ENCODE measurements around the gene WSB2.

Gene WSB2

DNA sequence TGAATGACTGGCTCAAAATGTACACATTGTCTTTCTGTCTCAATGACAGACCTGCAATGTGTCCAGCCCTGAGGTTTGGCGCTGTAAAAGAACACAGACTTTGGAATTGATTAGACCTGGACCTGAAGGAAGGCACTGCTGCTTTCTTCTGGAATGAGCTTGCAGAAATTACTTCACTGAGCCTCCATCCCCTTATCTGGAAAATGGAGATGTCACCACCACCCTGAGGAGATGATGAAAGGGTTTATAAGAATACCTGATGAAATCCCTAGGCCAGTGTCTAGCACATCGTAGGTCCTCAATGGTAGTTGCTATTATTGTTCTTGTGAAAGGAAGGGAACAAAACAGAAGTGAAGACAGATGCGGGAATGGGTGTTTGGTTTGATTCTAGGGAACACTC, 9.7 kb upstream of the WSB2 start:
- Histone ChIP-seq H3K27me3 (ENCODE audit: control insufficient read depth in 3 of 3, insufficient read depth in 3 of 3, low read depth in 1 of 3, low read length in 3 of 3) (no peaks in the 10 kb centered on the region), H3K27ac (replicated peaks; ENCODE audit: low read length) (no peak overlapping the region), H3K14ac (ENCODE audit: low read length) (no peak overlapping the region), H4K8ac (ENCODE audit: low read depth, low read length) (no peak overlapping the region), H2AK5ac (ENCODE audit: low read depth, low read length) (no peak overlapping the region), H2BK120ac (ENCODE audit: low read depth, low read length) (no peak overlapping the region), H3K36me3 (replicated peaks in 1 of 2; ENCODE audit: control insufficient read depth in 2 of 2, insufficient read depth in 2 of 2, low read length in 2 of 2) (peaks cover 7 to 52% of the 10 kb centered on the region in 2 donors), H2BK5ac (ENCODE audit: low read length) (no peak overlapping the region), H2BK15ac (ENCODE audit: low read length) (no peak overlapping the region), H3K4ac (ENCODE audit: low read length) (no peak overlapping the region), H2BK12ac (ENCODE audit: low read length) (no peak overlapping the region), H3K9ac (ENCODE audit: low read depth, low read length, poor library complexity) (no peak overlapping the region), H2AFZ (ENCODE audit: low read length) (no peak overlapping the region), H3K18ac (ENCODE audit: low read length) (no peak overlapping the region), H3K4me1 (ENCODE audit: control insufficient read depth in 2 of 2, insufficient read depth in 1 of 2, low read depth in 1 of 2, low read length in 2 of 2) (no peaks in the 10 kb centered on the region), H3K4me2 (ENCODE audit: insufficient read depth, low read length, poor library complexity, severe bottlenecking) (no peak overlapping the region), H3K9me3 (replicated peaks in 1 of 2; ENCODE audit: control insufficient read depth in 2 of 2, insufficient read depth in 1 of 2, low read depth in 1 of 2, low read length in 2 of 2) (no peaks in the 10 kb centered on the region), H3K23ac (ENCODE audit: low read depth, low read length, poor library complexity) (no peak overlapping the region), H3K4me3 (ENCODE audit: low read length in 2 of 2) (no peak overlapping the region), H4K91ac (ENCODE audit: low read depth, low read length, poor library complexity) (no peak overlapping the region), H3K79me1 (ENCODE audit: low read depth, low read length) (no peaks in the 10 kb centered on the region)
- WGBS, 2 donors (ENCODE audit: extremely low coverage in 2 of 2, insufficient read length in 2 of 2, insufficient replicate concordance in 1 of 2) = no CpG with 5 or more reads among the region's 3 CpGs
- no peak for DNase-seq (ENCODE audit: low spot score)

DNA sequence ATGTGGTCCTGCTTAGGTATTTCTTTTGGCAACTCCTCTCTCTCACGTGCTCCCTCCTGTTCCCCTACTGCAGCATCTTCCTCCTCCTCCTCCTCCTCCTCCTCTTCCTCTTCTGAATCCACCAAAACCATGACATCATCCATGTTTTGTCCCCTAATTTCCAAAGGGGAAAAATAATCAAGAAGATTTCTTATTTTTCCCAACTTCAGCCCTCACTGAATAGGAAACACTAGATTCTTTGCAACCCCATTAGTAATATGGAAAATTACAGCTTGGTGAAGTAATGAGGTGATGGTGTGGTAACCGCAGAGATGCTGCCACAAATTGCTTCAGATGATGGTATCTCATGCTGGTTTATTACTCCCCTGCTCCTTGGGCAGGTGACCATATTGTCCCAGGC, 7.5 kb upstream of the WSB2 start:
- Histone ChIP-seq H2AFZ (ENCODE audit: low read length) (no peak overlapping the region), H2BK15ac (ENCODE audit: low read length) (no peak overlapping the region), H3K27me3 (ENCODE audit: control insufficient read depth in 3 of 3, insufficient read depth in 3 of 3, low read depth in 1 of 3, low read length in 3 of 3) (no peaks in the 10 kb centered on the region), H3K27ac (replicated peaks; ENCODE audit: low read length) (no peak overlapping the region), H3K14ac (ENCODE audit: low read length) (no peak overlapping the region), H4K91ac (ENCODE audit: low read depth, low read length, poor library complexity) (no peak overlapping the region), H2BK120ac (ENCODE audit: low read depth, low read length) (no peak overlapping the region), H3K79me1 (ENCODE audit: low read depth, low read length) (no peaks in the 10 kb centered on the region), H2AK5ac (ENCODE audit: low read depth, low read length) (no peak overlapping the region), H4K8ac (ENCODE audit: low read depth, low read length) (no peak overlapping the region), H3K4ac (ENCODE audit: low read length) (no peak overlapping the region), H3K23ac (ENCODE audit: low read depth, low read length, poor library complexity) (no peak overlapping the region), H3K4me2 (ENCODE audit: insufficient read depth, low read length, poor library complexity, severe bottlenecking) (no peak overlapping the region), H3K4me1 (ENCODE audit: control insufficient read depth in 2 of 2, insufficient read depth in 1 of 2, low read depth in 1 of 2, low read length in 2 of 2) (no peaks in the 10 kb centered on the region), H3K18ac (ENCODE audit: low read length) (no peak overlapping the region), H3K36me3 (replicated peaks in 1 of 2; ENCODE audit: control insufficient read depth in 2 of 2, insufficient read depth in 2 of 2, low read length in 2 of 2) (peaks cover 3 to 61% of the 10 kb centered on the region in 2 donors), H3K9me3 (replicated peaks in 1 of 2; ENCODE audit: control insufficient read depth in 2 of 2, insufficient read depth in 1 of 2, low read depth in 1 of 2, low read length in 2 of 2) (peaks cover 0 to 4% of the 10 kb centered on the region in 2 donors), H3K4me3 (ENCODE audit: low read length in 2 of 2) (no peak overlapping the region), H2BK12ac (ENCODE audit: low read length) (no peak overlapping the region), H3K9ac (ENCODE audit: low read depth, low read length, poor library complexity) (no peak overlapping the region), H2BK5ac (ENCODE audit: low read length) (no peak overlapping the region)
- WGBS, 2 donors (ENCODE audit: extremely low coverage in 2 of 2, insufficient read length in 2 of 2, insufficient replicate concordance in 1 of 2) = no CpG with 5 or more reads among the region's 2 CpGs
- no peak for DNase-seq (ENCODE audit: low spot score)

DNA sequence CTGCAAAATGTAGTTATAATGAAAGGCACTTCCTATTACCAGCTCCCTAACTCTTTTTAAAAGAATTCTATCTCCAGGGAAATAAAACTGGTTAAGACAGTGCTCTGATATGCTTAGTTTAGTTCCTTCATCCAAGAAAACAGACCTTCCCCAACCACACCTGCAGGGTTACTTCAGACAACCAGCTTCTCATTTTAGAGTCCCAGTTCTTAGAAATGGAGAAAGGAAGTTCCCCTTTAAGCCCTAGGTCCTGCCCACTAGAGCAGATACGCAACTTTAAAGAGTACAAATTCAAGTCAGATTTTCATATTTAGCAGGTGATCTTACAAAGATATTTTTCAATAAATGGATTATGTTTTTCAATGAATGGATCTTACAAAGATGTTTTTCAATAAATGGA, 4.4 kb upstream of the WSB2 start:
- WGBS, 2 donors (ENCODE audit: extremely low coverage in 2 of 2, insufficient read length in 2 of 2, insufficient replicate concordance in 1 of 2) = no CpG with 5 or more reads among the region's 1 CpG

DNA sequence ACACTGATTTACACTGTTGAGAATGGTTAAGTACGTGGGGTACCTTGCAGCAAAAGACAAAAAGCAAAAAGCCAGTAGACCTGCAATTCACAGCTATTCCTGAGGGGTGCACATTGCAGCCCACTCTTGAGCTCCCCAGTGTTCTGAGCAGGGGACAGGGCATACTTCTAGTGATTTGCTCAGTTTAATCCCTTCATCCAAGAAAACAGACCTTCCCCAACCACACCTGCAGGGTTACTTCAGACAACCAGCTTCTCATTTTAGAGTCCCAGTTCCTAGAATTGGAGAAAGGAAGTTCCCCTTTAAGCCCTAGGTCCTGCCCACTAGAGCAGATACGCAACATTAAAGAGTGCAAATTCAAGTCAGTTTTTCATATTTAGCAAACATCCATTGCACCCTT, 3.6 kb upstream of the WSB2 start:
- H4K91ac ChIP-seq (ENCODE audit: low read depth, low read length, poor library complexity) = no peak overlapping the region
- H2BK15ac ChIP-seq (ENCODE audit: low read length) = no peak overlapping the region
- no peak overlapping the region for H3K23ac ChIP-seq (ENCODE audit: low read depth, low read length, poor library complexity)
- H3K14ac ChIP-seq (ENCODE audit: low read length) = no peak overlapping the region
- H3K18ac ChIP-seq (ENCODE audit: low read length) = no peak overlapping the region
- H3K9me3 ChIP-seq (replicated peaks in 1 of 2; ENCODE audit: control insufficient read depth in 2 of 2, insufficient read depth in 1 of 2, low read depth in 1 of 2, low read length in 2 of 2) = peaks cover 0 to 4% of the 10 kb centered on the region in 2 donors
- peaks cover 4 to 9% of the 10 kb centered on the region in 2 donors for H3K4me1 ChIP-seq (ENCODE audit: control insufficient read depth in 2 of 2, insufficient read depth in 1 of 2, low read depth in 1 of 2, low read length in 2 of 2)
- H3K27ac ChIP-seq (replicated peaks; ENCODE audit: low read length) = no peak overlapping the region
- H3K4me2 ChIP-seq (ENCODE audit: insufficient read depth, low read length, poor library complexity, severe bottlenecking) = no peak overlapping the region
- peaks cover 2 to 32% of the 10 kb centered on the region in 2 donors for H3K36me3 ChIP-seq (replicated peaks in 1 of 2; ENCODE audit: control insufficient read depth in 2 of 2, insufficient read depth in 2 of 2, low read length in 2 of 2)
- no peak overlapping the region for H2BK12ac ChIP-seq (ENCODE audit: low read length)
- no peak overlapping the region for H4K8ac ChIP-seq (ENCODE audit: low read depth, low read length)
- H2BK5ac ChIP-seq (ENCODE audit: low read length) = no peak overlapping the region
- no peaks in the 10 kb centered on the region for H3K27me3 ChIP-seq (ENCODE audit: control insufficient read depth in 3 of 3, insufficient read depth in 3 of 3, low read depth in 1 of 3, low read length in 3 of 3)
- no peak for DNase-seq (ENCODE audit: low spot score)
- H3K79me1 ChIP-seq (ENCODE audit: low read depth, low read length) = no peaks in the 10 kb centered on the region
- no peak overlapping the region for H3K4me3 ChIP-seq (ENCODE audit: low read length in 2 of 2)
- no peak overlapping the region for H2AK5ac ChIP-seq (ENCODE audit: low read depth, low read length)
- H3K4ac ChIP-seq (ENCODE audit: low read length) = no peak overlapping the region
- no CpG with 5 or more reads among the region's 2 CpGs for WGBS, 2 donors (ENCODE audit: extremely low coverage in 2 of 2, insufficient read length in 2 of 2, insufficient replicate concordance in 1 of 2)
- no peak overlapping the region for H3K9ac ChIP-seq (ENCODE audit: low read depth, low read length, poor library complexity)
- H2BK120ac ChIP-seq (ENCODE audit: low read depth, low read length) = no peak overlapping the region
- H2AFZ ChIP-seq (ENCODE audit: low read length) = no peak overlapping the region

More for the DNA sequence above, 4.4 kb upstream of the WSB2 start:
- Histone ChIP-seq H2BK15ac (ENCODE audit: low read length) (no peak overlapping the region), H3K4me2 (ENCODE audit: insufficient read depth, low read length, poor library complexity, severe bottlenecking) (no peak overlapping the region), H3K4ac (ENCODE audit: low read length) (no peak overlapping the region), H3K18ac (ENCODE audit: low read length) (no peak overlapping the region), H3K9me3 (replicated peaks in 1 of 2; ENCODE audit: control insufficient read depth in 2 of 2, insufficient read depth in 1 of 2, low read depth in 1 of 2, low read length in 2 of 2) (peaks cover 0 to 4% of the 10 kb centered on the region in 2 donors), H3K4me1 (ENCODE audit: control insufficient read depth in 2 of 2, insufficient read depth in 1 of 2, low read depth in 1 of 2, low read length in 2 of 2) (peaks cover under 1 to 5% of the 10 kb centered on the region in 2 donors), H2BK12ac (ENCODE audit: low read length) (no peak overlapping the region), H4K8ac (ENCODE audit: low read depth, low read length) (no peak overlapping the region), H3K27ac (replicated peaks; ENCODE audit: low read length) (no peak overlapping the region), H2AFZ (ENCODE audit: low read length) (no peak overlapping the region), H3K79me1 (ENCODE audit: low read depth, low read length) (no peaks in the 10 kb centered on the region), H3K23ac (ENCODE audit: low read depth, low read length, poor library complexity) (no peak overlapping the region), H3K27me3 (ENCODE audit: control insufficient read depth in 3 of 3, insufficient read depth in 3 of 3, low read depth in 1 of 3, low read length in 3 of 3) (no peaks in the 10 kb centered on the region), H3K36me3 (replicated peaks in 1 of 2; ENCODE audit: control insufficient read depth in 2 of 2, insufficient read depth in 2 of 2, low read length in 2 of 2) (peaks cover 2 to 36% of the 10 kb centered on the region in 2 donors), H4K91ac (ENCODE audit: low read depth, low read length, poor library complexity) (no peak overlapping the region), H2BK120ac (ENCODE audit: low read depth, low read length) (no peak overlapping the region), H2AK5ac (ENCODE audit: low read depth, low read length) (no peak overlapping the region), H2BK5ac (ENCODE audit: low read length) (no peak overlapping the region), H3K14ac (ENCODE audit: low read length) (no peak overlapping the region), H3K4me3 (ENCODE audit: low read length in 2 of 2) (no peak overlapping the region), H3K9ac (ENCODE audit: low read depth, low read length, poor library complexity) (no peak overlapping the region)
- no peak for DNase-seq (ENCODE audit: low spot score)

All from neuronal stem cell (in vitro differentiated cells).